DMS 273 (cell line): ENCODE measurements around the gene PYROXD2.
"Not testable (repeated sequence)": the region's sequence is repeated elsewhere in the genome, so short reads cannot be mapped to it uniquely, and the experiment has no call there.

Experiments used
- DNase-seq: peaks from one replicate; lab custom pipeline; 2025; ENCODE audit not compliant: unreplicated experiment; lab: John Stamatoyannopoulos, UW

The PYROXD2 gene

DNA sequence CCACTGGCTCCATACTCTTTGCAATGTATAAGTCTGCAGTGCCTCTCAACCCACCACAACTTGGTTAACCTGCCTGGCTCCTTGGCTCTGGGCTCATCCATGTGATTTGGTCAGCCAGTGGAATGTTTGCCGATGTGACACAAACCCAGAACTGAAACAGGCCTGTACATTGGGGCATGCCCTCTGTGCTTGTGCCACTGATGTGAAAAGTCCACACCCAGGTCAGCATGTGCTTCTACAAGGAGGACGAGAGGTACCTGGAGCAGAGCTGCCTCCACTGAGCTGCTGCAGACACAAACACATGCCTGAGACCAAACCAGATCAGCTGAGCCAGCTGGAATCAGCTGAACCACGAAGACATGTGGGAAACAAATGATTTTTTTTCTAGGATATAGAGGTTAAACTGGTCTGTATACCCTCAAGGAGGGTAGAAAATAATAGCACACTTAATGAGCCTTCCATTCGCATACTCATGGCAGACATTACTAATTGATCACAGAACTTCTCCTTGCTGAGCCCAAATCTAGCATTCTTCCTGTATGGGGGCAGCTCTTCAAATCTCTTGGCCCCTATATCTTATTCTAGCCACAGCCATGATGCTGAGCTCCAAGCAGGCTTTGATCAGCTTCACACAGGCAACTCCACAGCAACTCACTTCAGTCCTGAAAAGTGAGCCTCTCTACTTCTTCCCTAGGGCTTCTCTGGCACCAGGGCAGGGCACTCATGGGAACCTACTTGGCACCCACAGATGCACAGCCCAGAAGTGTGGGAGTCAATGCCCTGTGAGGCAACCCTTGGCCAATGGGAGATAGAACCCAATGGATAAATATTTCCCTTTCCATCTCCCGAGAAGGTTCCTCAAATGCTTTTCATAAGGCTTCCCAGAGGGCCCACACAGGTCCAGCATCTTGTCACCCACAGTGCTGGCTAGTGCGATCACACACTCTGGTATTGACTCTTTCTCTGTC lies 18.6 kb downstream of the PYROXD2 start:
- DNase-seq = no peak

DNA sequence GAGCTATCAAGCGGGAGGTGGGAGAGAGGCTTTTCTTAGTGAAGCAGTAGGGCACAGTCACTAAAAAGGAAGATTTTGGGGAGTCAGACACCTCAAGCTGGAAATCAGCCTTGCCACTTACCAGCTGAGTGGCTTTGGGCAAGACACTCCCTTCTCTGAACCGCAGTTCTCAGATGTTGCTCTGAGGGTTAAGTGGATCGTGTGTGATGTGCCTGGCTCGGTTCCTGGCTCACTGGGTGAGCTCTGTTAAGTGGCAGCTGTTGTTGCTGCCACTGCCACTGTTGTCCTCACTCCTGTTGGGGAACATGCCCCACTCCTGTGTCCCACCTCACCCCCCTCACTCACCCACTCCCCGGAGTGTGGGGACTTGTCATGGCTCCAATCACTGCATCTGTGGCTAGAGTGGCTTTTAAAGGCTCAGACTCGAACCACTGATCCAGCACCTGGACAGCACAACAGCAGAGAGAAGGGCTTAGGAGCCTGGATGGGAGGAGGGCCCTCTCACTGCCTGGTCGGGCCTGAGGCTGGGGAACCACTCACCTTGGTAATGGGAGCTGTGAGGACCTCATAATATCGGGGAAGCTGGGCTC lies 20.0 kb downstream of the PYROXD2 start:
- DNase-seq = no peak

DNA sequence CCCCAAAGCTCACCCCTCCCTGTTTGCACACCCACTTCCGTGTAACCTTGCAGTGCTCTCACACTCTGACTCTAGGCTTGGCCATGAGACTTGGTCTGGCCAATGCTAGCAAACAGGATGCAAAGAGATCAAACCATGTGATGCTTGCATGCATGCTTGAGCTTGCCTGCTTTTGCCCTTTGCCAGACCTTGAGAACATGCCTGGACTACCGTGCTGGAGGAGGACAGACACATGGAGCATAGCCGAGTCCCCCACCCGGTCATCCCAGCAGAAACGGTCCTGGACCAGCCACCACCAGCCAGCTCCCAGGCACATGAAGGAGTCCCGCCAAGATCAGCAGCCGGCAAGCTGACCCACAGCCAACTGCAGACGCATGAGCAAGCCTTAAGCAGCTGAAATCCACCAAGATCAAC lies 23.4 kb downstream of the PYROXD2 start:
- peak; percentile 26 for DNase-seq

DNA sequence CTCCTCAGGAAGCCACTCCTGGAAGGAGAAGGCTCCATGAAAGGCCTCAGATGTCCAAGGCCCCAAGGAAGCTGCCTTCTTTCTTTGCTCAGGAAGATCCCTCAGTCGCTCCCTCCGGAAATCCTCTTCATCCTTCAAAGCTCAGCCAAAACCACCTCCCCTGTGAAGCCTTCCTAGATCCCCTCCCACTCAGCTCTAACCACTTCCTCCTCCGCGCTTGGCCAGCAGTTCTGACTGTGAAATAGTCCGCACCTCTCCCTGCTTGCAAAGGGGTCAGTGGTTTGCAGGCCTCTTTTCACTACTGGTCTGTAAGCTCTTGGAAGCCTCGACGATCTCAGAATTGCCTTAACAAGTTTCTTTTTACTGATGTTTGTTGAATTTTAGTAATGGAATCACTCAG lies 23.9 kb downstream of the PYROXD2 start:
- DNase-seq = no peak

DNA sequence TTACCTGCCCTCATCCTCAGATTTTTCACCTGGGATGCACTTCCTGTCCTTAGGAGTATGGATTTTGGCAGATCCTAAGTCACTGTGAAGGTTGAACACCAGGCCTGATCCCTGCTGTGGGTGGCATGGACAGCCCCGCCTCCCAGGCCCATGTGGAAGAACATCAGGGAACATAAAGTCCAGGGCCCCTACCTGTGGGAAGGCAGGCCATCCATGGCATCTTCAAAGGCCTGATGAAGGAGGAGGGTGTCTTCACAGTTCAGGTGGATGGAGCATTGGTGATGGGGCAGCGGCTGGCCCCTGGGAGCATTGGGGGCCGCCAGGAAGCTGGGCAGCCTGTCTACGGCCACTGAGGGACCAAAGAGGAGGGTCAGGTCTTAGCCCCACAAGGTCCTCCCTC lies 24.6 kb downstream of the PYROXD2 start:
- DNase-seq = no peak

DNA sequence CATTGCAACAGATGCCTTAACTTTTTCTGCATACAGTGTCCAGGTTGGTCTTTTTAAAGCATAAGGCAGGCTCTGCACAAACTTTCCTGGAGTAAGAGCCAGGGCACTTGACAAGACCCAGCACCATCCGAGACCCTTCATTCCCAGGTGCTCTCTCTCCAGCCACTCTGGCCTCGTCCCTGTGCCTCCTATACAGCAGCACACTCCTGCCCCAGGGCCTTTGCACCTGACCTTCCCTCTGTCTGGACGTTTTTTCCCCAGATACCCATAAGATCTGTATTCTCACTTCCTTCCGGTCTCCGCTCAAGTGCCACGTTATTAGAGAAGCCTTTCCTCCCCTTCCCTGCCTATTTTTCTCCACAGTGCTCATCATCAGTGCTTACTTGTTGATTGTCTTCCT lies 25.6 kb downstream of the PYROXD2 start:
- no peak for DNase-seq

DNA sequence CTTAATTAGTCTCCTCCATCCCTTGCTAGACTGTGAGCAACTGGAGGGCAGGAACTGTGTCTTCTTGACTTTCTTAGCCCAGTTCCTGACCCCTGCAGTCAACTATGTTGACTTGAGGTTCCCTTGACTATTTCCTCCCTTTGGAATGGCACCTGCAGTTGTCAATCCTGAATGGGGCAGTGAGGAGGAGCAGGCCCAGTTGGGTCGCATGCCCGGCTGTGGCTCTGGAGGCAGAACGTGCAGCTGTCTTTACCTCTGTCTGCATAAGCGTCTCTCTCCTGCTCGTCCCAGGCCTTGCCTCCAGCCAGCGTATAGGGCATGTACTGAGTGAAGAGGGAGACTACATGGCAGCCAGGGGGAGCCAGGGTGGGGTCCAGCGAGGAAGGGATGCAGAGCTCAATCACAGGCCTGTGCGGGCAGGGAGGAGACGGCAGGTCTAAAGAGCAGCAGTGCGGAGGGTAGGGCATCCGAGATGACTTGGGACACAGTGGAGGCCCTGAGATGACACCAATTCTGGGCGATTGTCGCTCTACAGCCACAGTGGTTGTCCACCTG lies 26.8 kb downstream of the PYROXD2 start:
- DNase-seq = no peak

DNA sequence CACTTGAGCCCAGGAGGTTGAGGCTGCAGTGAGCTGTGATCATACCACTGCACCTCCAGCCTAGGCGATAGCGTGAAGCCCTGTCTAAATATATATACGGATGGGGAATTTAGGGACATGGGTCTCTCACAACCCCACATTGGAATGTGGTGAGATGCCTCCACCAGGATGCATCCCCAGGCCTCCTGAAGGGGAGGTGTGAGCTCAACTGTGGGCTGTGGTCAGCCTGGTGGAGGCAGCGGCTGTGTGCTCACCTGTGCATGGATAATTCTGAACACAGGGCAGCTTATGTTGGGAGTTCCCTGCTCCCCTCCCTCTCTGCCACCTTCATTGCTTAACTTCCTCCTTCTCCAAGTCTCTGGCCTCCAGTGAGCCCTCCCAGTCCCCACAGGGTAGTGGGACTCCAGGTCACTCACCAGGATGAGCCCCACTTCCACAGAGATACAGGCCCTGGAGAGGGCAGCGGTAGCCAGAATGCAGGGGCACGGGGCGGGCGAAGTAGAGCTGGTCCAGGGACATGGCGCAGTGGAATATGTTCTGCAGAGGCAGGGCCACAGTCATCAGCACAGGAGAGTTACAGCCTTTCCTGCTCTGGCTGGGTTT lies 30.4 kb downstream of the PYROXD2 start:
- no peak for DNase-seq

DNA sequence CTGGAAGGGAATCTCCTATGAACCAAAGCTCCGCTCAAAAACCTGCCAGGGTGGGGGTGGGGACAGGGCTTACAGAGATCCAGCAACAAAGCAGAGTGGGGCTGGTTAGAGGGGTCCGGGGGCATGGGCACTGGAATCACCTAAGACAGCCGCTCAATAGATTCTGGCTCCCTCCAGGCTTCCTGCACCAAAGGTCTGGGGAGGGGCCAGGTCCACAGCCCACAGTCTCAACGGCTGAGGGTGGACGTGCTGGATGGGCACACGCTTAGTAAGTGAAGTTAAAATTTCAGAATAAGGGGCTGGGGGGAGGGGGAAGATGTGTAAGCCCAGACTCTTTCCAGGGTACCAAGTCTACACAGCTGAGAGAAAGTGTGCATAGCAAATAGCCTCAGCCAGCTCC lies 31.1 kb downstream of the PYROXD2 start:
- DNase-seq = no peak

DNA sequence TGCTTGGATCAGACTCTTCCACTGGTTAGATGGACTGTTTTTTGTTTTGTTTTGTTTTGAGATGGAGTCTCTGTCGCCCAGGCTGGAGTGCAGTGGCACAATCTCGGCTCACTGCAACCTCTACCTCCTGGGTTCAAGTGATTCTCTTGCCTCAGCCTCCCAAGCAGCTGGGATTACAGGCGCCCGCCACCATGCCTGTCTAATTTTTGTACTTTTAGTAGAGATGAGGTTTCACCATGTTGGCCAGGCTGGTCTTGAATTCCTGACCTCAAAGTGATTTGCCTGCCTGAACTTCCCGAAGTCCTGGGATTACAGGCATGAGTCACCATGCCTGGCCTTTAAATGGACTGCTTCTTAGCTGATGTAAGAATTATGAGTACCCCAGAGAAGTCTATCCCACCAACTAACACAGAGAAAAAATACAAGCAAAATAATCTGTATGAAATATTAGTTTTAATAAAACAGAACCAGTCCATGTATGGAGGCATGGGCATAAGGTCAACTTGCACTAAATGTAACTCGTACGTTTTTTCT lies 31.8 kb downstream of the PYROXD2 start:
- not testable (repeated sequence) for DNase-seq

DNA sequence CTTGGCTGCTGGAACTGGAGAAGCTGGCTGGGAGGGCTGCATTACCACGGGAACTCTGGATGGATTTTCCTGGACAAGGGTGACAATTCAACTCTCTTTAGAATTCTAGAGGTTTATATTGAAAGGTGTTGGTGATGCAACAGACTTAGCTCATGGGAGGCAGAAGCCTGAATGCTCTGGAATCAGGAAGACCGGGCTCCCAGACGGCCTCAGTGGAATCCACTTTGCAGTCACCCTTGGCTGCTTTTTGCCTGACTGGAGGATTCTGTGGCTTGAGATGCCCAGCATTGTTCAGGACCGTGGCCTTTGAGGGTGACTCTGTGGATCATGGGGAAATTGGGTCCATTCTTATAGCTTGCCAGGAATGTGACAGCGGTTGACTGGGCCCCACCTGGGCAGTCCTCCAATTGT lies 32.3 kb downstream of the PYROXD2 start:
- DNase-seq = no peak

DNA sequence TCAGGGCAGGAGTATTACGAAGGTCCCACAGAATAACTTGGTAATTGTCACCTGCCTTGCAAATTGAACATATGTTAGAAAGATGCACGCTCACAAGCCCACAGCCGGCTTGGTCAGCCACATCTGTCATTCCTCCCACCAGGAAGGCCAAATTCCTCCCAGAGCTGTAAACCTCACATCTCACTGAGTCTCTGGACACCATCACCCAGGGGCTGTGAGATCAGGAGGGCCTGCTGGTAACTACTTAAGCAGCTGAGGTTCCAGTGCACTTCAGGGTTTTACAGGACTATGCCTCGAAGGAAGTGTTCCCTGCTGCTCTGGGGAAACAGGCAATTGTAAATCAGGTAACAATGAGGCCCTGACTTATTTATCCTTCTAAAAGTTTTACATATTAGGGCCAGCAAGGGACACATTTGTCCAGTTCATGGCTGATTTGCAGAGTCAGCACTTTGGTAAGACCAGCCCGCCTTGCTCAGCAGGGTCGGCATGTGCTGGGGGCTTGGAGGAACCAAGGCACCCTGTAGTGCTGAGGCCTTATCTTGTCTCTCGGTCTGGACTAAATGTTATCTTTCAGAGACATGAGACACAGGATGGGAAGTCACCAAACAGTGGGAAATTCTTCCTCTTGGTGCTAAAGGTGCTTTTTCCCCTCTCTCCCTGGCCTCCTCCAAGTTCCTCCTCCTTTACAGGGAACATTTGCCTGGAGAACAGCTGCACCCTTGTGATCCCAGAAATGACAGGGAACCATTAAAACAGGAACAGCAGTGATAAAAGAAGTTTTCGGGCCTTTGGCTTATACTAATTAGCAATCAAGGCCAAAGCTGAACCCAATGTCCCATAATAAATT lies 34.3 kb downstream of the PYROXD2 start:
- DNase-seq = no peak

DNA sequence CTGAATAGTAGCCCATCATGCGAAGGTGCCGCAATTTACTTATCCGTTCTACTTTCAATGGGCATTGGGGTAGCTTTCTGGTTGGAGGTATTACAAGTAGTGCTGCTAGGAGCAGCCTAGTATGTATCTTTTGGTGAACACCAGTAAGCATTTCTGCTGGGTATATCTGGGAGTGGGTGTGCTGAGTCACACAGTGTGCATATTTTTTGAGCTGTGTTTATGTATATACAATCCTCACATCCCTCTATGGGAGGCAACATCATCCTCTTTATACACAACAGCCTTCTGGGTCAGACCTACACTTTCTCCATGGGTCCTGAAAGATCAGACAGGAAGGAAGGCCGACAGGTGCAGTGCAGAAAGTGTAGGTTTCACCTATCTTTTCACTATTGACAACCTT lies 36.3 kb downstream of the PYROXD2 start:
- no peak for DNase-seq

DNA sequence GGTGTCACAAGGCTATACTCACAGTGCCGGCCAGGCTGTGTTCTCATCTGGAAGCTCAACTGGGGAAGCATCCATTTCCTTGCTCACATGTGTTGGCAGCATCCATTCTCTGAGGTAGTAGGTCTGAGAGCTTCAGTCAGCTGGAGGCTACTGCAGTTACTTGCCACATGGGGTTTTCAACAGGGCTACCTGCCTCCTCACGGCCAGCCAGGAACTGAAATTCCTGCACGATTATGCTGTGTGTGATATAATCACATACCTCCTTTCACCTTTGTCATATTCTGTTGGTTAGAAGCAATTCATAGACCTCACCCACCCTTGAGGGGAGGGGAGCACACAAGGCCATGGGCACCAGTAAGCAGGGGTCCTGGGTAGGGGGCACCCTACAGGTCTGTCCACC lies 37.4 kb downstream of the PYROXD2 start:
- DNase-seq = no peak

DNA sequence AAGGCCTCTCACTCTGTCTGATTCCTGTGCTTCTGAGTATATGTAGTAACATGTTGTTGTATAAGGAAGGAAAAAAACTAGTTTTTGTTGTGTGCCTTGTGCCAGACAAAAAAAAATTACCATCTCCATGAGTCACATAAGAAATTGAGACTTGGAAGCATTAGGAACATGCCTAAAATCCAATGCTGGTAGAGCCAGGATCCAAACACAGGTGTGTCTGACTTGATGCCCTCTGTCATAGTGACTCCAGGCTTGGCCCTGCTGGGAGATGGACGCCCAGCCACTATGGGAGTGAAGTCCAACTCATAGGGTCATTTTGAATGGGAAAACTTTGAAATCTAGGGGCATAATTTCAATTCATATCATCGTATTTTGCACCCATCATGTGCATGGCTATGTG lies 38.0 kb downstream of the PYROXD2 start:
- DNase-seq = no peak

DNA sequence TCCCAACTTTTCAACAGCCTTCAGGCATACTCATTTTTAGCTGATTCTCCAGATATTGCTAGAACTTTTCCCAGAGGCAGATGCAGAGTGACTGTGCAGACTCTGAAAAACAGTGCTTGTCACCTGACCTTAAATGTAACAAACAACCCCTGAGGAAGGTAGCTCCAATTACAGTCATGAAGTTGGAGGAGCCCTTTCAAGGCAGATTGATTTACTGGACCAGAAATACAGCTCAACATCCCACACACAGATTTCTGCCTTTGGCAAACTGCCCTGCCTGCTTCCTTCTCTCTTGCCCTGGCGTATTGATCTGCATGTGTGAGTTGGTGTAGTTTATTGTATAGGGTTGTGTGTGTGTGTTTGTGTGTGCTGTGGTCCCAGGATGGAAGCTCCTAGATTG lies 38.5 kb downstream of the PYROXD2 start:
- DNase-seq = peak; percentile 45

DNA sequence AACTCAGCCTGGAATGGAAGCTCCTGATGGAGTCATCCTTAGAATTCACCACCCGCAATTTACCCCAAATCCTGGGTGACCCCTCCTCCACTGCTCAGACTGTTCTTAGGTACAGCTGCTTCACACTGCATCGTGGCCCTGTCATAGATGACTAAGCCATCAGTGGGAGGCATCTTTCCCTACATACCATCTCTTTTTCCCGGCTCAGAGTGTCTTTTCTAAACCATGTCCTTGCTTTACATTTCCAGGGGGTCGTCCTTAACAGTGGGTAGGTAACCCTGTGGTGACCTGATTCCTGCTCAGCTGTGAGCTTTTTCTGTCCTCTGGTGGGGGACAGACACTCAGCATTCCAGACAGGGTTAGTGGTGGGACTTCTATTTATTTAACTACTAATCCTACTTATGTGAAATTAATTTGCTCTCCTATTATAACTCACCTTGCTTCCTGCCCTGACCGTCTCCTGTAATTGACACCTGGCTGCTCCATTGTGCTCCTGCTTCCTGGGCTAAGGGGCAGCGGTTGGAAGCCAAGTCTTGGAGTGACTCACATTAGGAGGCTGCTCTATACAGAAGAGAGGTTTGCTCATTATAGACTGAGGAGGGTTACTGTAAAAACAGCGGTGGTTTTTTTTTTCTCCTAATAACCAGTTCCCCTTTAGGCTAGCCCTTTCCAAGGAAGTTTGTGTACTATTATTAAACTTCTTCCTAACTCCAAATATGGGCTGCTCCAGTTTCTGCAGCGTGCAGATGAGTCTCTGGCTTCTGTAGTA lies 40.6 kb downstream of the PYROXD2 start:
- DNase-seq = no peak

DNA sequence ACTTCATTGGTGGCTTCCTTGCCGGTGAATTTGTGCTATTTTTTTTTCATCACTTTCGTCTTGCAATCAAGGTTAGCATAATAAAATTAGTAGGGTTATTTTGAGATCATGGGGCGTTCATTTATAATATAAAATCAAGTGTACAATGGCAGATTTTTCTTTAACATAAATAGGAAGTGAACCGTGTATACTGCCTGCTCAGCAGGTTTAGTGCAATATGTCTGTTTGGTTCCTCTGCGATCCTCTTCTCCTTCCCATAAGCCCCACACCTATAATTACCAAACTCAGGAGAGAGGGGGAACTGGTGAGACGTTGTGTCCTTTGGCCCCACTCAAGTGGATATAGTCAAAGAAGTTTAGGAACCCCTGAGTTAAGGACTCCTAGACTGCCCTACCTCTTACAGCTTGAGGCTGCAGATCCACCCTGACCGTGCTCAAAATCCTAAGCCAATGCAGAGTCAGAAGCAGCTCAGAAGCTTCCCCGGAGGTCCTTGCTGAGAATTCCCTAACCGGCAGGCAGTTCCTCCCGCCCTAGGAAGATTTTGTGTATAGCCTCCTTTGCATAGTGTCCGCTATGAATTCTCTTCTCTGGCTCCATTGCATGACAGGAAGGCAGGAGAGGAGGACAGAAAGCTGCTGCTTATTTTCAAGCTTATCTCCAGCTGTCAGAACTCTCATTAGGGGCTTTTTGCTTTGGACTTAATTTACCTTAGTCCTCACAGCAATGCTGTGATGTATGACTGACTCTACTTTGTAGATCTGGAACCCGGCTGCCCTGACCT lies 41.5 kb downstream of the PYROXD2 start:
- DNase-seq = no peak
